Activated T-cell treated with anti-CD3 and anti-CD28 coated beads, Interleukin-2, amount 50 U/mL, for 48 hours (primary cell): ENCODE results near the gene CLEC18A.
"Not testable (repeated sequence)": the region's sequence is repeated elsewhere in the genome, so short reads cannot be mapped to it uniquely, and the experiment has no call there.

ENCODE experiments used
- DNase-seq, 2 experiments: peaks; one replicate each; pipeline ENCODE4 v3.0.0-alpha.2; 2020

Gene CLEC18A

GRCh38 chr16:69951017-69951671 lies at the start of gene CLEC18A:
Gene CLEC18A, plus strand, starts transcription at chr16:69951334. Its CDS starts 33 bp downstream, at chr16:69951367.
- not testable (repeated sequence) for DNase-seq

- no peak for DNase-seq
Measured at GRCh38 chr16:69903865-69904415, 47.2 kb upstream of the CLEC18A start.

- DNase-seq: no peak
Measured at GRCh38 chr16:69904495-69905170, 46.5 kb upstream of the CLEC18A start.

- DNase-seq: no peak
Measured at GRCh38 chr16:69905171-69905555, 46.0 kb upstream of the CLEC18A start.

GRCh38 chr16:69906838-69907401 lies 44.2 kb upstream of the CLEC18A start:
- DNase-seq: no peak

- no peak for DNase-seq
Measured at GRCh38 chr16:69909043-69909442, 42.1 kb upstream of the CLEC18A start.

- no peak for DNase-seq
Measured at GRCh38 chr16:69909760-69910159, 41.4 kb upstream of the CLEC18A start.

- DNase-seq: no peak
Measured at GRCh38 chr16:69910964-69911363, 40.2 kb upstream of the CLEC18A start.

- DNase-seq: no peak
Measured at GRCh38 chr16:69916462-69916861, 34.7 kb upstream of the CLEC18A start.

GRCh38 chr16:69917311-69917710 lies 33.8 kb upstream of the CLEC18A start:
- no peak for DNase-seq

- DNase-seq: no peak
Measured at GRCh38 chr16:69917739-69918138, 33.4 kb upstream of the CLEC18A start.

GRCh38 chr16:69918241-69918640 lies 32.9 kb upstream of the CLEC18A start:
- no peak for DNase-seq

- no peak for DNase-seq
Measured at GRCh38 chr16:69921127-69921526, 30.0 kb upstream of the CLEC18A start.

- DNase-seq: no peak
Measured at GRCh38 chr16:69922200-69922599, 28.9 kb upstream of the CLEC18A start.

GRCh38 chr16:69924041-69924775 lies 26.9 kb upstream of the CLEC18A start:
- DNase-seq: no peak

GRCh38 chr16:69924777-69925191 lies 26.4 kb upstream of the CLEC18A start:
- DNase-seq: no peak

GRCh38 chr16:69925311-69925710 lies 25.8 kb upstream of the CLEC18A start:
- no peak for DNase-seq

GRCh38 chr16:69926241-69926640 lies 24.9 kb upstream of the CLEC18A start:
- DNase-seq: no peak

GRCh38 chr16:69927056-69927757 lies 23.9 kb upstream of the CLEC18A start:
- DNase-seq: no peak

- DNase-seq: no peak
Measured at GRCh38 chr16:69928856-69929400, 22.2 kb upstream of the CLEC18A start.

GRCh38 chr16:69929480-69929879 lies 21.7 kb upstream of the CLEC18A start:
- DNase-seq: no peak

- DNase-seq: peak; percentile 54
Measured at GRCh38 chr16:69930117-69930776, 20.9 kb upstream of the CLEC18A start.
